ENCODE results near the gene AIF1. TPM values are rescaled to one million over a fixed set of nuclear protein-coding genes. Genes with fewer than 3 reads are reported as not detected.

Gene AIF1
- total RNA-seq, 1 donor from 2014 or later, result 3.8 TPM

- H3K36me3 Mint-ChIP-seq, result no peaks in the 10 kb centered on the region
- no peak overlapping the region for H3K4me3 Mint-ChIP-seq
- H3K27me3 Mint-ChIP-seq, result no peaks in the 10 kb centered on the region
- peaks cover 23% of the 10 kb centered on the region for H3K4me1 Mint-ChIP-seq (ENCODE audit: unreplicated experiment)
- DNase-seq (ENCODE audit: extremely low spot score, unreplicated experiment), result no peak
- no peak overlapping the region for H3K27ac Mint-ChIP-seq
- no peaks in the 10 kb centered on the region for H3K9me3 Mint-ChIP-seq
- TF ChIP-seq CTCF (conservative IDR thresholded peaks at IDR 0.05), result no peak
These were observed 887 bp upstream of the AIF1 start for GRCh38 chr6:31614075-31614619.

- H3K4me1 Mint-ChIP-seq (ENCODE audit: unreplicated experiment), result peaks cover 28% of the 10 kb centered on the region
- no peaks in the 10 kb centered on the region for H3K27me3 Mint-ChIP-seq
- H3K9me3 Mint-ChIP-seq, result no peaks in the 10 kb centered on the region
- TF ChIP-seq CTCF (conservative IDR thresholded peaks at IDR 0.05), result no peak
- H3K36me3 Mint-ChIP-seq, result no peaks in the 10 kb centered on the region
- H3K4me3 Mint-ChIP-seq, result peak overlapping the region; percentile 36
- peak overlapping the region; percentile 36 for H3K27ac Mint-ChIP-seq
- DNase-seq (ENCODE audit: extremely low spot score, unreplicated experiment), result no peak
These were observed 714 bp downstream of the AIF1 start for GRCh38 chr6:31615748-31616147.

DNA sequence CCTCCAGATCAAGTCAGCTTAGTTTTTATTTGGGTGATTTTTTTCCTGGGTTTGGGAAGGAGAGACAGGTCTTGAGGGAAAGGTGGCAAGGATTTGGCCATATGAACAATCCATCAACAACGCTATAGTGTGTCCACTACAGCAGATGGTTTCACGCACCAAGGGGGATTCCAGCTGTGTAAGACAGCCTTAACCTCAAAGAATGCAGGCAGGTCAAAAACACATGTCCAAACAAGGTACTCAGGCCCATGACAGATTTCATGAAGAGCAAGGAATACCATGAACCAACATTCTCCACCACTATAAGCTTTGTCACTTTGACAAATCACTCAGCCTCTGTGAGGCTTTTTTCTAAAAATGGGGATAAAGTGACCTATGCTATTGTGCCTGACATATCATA, 2.0 kb downstream of the AIF1 start:
- no peaks in the 10 kb centered on the region for H3K9me3 Mint-ChIP-seq
- no peak overlapping the region for H3K27ac Mint-ChIP-seq
- H3K36me3 Mint-ChIP-seq, result peaks cover under 1% of the 10 kb centered on the region
- TF ChIP-seq CTCF (conservative IDR thresholded peaks at IDR 0.05), result no peak
- H3K27me3 Mint-ChIP-seq, result no peaks in the 10 kb centered on the region
- peaks cover 33% of the 10 kb centered on the region for H3K4me1 Mint-ChIP-seq (ENCODE audit: unreplicated experiment)
- DNase-seq (ENCODE audit: extremely low spot score, unreplicated experiment), result no peak
- no peak overlapping the region for H3K4me3 Mint-ChIP-seq

DNA sequence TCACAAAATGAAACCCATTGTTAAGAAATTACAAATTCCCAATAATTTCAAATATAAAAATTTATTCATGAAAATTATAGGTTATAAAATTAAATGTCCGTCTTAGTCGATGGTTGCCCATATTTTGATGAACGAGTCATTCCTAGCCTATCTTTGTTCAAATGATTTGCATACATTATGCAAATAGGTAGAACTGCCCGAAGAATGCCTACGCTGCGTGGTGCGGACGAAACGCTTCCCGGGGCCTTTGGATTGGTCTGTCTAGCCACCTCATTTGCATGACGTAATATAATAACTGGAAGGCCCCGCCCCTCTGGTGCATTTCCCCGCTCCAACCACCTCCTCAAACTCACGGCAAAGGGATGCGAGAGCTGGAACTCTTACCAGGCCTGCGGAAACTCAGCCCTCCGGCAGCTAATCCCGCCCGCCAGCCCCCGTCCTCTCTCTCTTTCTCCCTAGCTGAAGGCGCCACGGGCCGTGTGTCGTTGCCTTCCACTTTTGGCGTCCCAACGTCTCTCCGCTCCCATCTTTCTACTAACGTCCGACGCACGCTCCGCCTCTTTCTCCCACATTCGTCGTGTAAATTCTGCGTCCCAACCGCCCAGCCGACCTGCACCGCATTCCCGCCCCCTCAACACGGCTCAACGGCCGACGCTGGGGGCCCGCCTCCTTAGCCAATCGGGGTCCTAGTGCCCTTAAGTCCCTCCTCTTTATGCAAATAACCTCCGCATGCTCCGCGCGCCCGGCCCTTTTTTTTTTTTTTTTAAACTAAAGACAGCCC, 5.0 kb downstream of the AIF1 start:
- Mint-ChIP-seq H3K27ac (peak overlapping the region; percentile 100), H3K4me1 (ENCODE audit: unreplicated experiment) (peaks cover 35% of the 10 kb centered on the region), H3K36me3 (peaks cover 16% of the 10 kb centered on the region), H3K4me3 (peak overlapping the region; percentile 93), H3K9me3 (no peaks in the 10 kb centered on the region), H3K27me3 (no peaks in the 10 kb centered on the region)
- no peak for TF ChIP-seq CTCF (conservative IDR thresholded peaks at IDR 0.05)
- peak; percentile 93 for DNase-seq (ENCODE audit: extremely low spot score, unreplicated experiment)

DNA sequence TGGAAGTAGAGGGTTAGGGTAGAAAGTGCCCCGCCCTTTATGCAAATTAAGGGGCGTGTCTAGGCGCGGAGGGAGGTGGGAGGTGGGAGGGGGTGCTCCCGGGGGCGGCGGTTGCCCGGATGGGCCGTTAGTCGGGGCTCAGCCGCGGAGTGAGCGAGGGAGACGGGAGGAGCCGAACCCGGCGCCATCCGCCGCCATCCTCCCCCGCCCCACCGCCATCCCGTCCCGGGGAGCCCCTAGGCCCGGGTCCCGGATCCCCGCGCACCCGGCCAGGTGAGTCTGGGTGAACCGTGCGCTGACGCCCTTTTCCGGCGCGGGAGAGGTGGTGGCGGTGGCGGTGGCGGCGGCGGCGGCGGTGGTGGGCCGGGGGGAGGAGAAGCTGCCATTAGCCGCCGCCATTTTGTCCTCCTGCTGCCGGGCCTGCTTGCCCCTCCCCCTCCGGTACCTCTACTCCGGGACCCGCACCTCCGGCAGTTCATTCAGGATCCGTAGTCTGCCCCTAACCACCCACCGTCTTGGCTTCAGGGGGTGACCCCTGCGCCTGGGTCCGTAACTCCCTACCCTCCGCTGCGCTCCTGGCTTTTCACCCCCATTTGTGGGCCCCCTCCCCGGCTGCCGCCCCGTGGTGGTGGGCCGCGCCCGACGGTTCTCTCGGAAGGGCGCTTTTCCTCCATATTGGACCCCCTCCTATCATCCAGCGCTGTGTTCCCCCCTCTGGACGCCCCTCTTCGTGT, 5.7 kb downstream of the AIF1 start, which contains the start of gene PRRC2A:
TSS of gene PRRC2A (plus strand) at position 130 of the 734 bp plus-strand sequence. CDS start 2,075 bp downstream, outside the sequence.
- Mint-ChIP-seq H3K4me1 (ENCODE audit: unreplicated experiment) (peaks cover 30% of the 10 kb centered on the region), H3K27ac (peak within 1 kb of the TSS; percentile 100), H3K4me3 (peak within 1 kb of the TSS; percentile 93), H3K9me3 (no peaks in the 10 kb centered on the region), H3K36me3 (peaks cover 17% of the 10 kb centered on the region), H3K27me3 (no peaks in the 10 kb centered on the region)
- TF ChIP-seq CTCF (conservative IDR thresholded peaks at IDR 0.05), result no peak
- peak; percentile 95 for DNase-seq (ENCODE audit: extremely low spot score, unreplicated experiment)

All from type B pancreatic cell (in vitro differentiated cells).